ENCODE results near the gene CDC42SE2. TPM values are rescaled to one million over a fixed set of nuclear protein-coding genes. Genes with fewer than 3 reads are reported as not detected.

Gene CDC42SE2
- polyA plus RNA-seq, 1 donor from 2014 or later = 48.2 TPM

GRCh38 chr5:131286400-131286715, 22.5 kb downstream of the CDC42SE2 start:
- H3K9me2 ChIP-seq (ENCODE audit: insufficient read depth, low read length) = no peaks in the 10 kb centered on the region
- no peak overlapping the region for H3K4me2 ChIP-seq (ENCODE audit: low read length)
- H3F3A ChIP-seq (ENCODE audit: insufficient read depth, low read length, poor library complexity, severe bottlenecking) = no peaks in the 10 kb centered on the region
- TF ChIP-seq SMC3 (conservative IDR thresholded peaks at IDR 0.05; ENCODE audit: poor library complexity) (no peak), MXI1 (conservative IDR thresholded peaks at IDR 0.05; ENCODE audit: poor library complexity, severe bottlenecking) (no peak), REST (IDR thresholded peaks at IDR 0.05; ENCODE audit: borderline replicate concordance) (no peak), EZH2 (IDR thresholded peaks at IDR 0.05; ENCODE audit: borderline replicate concordance, insufficient read depth, low read length, poor library complexity, severe bottlenecking) (no peak)
- TF ChIP-seq, protein P1, sequence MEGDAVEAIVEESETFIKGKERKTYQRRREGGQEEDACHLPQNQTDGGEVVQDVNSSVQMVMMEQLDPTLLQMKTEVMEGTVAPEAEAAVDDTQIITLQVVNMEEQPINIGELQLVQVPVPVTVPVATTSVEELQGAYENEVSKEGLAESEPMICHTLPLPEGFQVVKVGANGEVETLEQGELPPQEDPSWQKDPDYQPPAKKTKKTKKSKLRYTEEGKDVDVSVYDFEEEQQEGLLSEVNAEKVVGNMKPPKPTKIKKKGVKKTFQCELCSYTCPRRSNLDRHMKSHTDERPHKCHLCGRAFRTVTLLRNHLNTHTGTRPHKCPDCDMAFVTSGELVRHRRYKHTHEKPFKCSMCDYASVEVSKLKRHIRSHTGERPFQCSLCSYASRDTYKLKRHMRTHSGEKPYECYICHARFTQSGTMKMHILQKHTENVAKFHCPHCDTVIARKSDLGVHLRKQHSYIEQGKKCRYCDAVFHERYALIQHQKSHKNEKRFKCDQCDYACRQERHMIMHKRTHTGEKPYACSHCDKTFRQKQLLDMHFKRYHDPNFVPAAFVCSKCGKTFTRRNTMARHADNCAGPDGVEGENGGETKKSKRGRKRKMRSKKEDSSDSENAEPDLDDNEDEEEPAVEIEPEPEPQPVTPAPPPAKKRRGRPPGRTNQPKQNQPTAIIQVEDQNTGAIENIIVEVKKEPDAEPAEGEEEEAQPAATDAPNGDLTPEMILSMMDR (IDR thresholded peaks at IDR 0.05; ENCODE audit: poor library complexity, severe bottlenecking) = no peak
- H3K27ac ChIP-seq (ENCODE audit: low read length) = no peak overlapping the region
- H3K79me2 ChIP-seq (replicated peaks; ENCODE audit: insufficient read depth, low read length) = peaks cover 42% of the 10 kb centered on the region
- no peaks in the 10 kb centered on the region for H3K27me3 ChIP-seq (ENCODE audit: insufficient read depth, low read depth, low read length)
- no peaks in the 10 kb centered on the region for H3K36me3 ChIP-seq (ENCODE audit: insufficient read depth, low read length)
- no peak overlapping the region for H3K9ac ChIP-seq (ENCODE audit: low read length)
- H2AFZ ChIP-seq (ENCODE audit: low read depth, low read length) = no peak overlapping the region
- no peaks in the 10 kb centered on the region for H4K20me1 ChIP-seq (ENCODE audit: insufficient read depth)
- H3K4me3 ChIP-seq (ENCODE audit: low read length) = no peak overlapping the region
- no peaks in the 10 kb centered on the region for H3K9me3 ChIP-seq (ENCODE audit: low read length)

- peaks cover 44% of the 10 kb centered on the region for H3K79me2 ChIP-seq (replicated peaks; ENCODE audit: insufficient read depth, low read length)
- H3F3A ChIP-seq (ENCODE audit: insufficient read depth, low read length, poor library complexity, severe bottlenecking) = no peaks in the 10 kb centered on the region
- H3K9me2 ChIP-seq (ENCODE audit: insufficient read depth, low read length) = no peaks in the 10 kb centered on the region
- no peaks in the 10 kb centered on the region for H4K20me1 ChIP-seq (ENCODE audit: insufficient read depth)
- H3K9ac ChIP-seq (ENCODE audit: low read length) = no peak overlapping the region
- no peaks in the 10 kb centered on the region for H3K9me3 ChIP-seq (ENCODE audit: low read length)
- no peak overlapping the region for H3K4me2 ChIP-seq (ENCODE audit: low read length)
- H3K27ac ChIP-seq (ENCODE audit: low read length) = no peak overlapping the region
- TF ChIP-seq SMC3 (conservative IDR thresholded peaks at IDR 0.05; ENCODE audit: poor library complexity) (no peak), TAF1 (IDR thresholded peaks at IDR 0.05; ENCODE audit: low read depth) (no peak), POLR2AphosphoS5 (IDR thresholded peaks at IDR 0.05) (no peak), EP300 (conservative IDR thresholded peaks at IDR 0.05; ENCODE audit: poor library complexity, severe bottlenecking) (no peak), RAD21 (conservative IDR thresholded peaks at IDR 0.05) (no peak), MXI1 (conservative IDR thresholded peaks at IDR 0.05; ENCODE audit: poor library complexity, severe bottlenecking) (no peak), REST (IDR thresholded peaks at IDR 0.05; ENCODE audit: borderline replicate concordance) (no peak), EZH2 (IDR thresholded peaks at IDR 0.05; ENCODE audit: borderline replicate concordance, insufficient read depth, low read length, poor library complexity, severe bottlenecking) (no peak)
- TF ChIP-seq, protein P1 (IDR thresholded peaks at IDR 0.05; ENCODE audit: poor library complexity, severe bottlenecking) = no peak
- H2AFZ ChIP-seq (ENCODE audit: low read depth, low read length) = no peak overlapping the region
- H3K4me3 ChIP-seq (ENCODE audit: low read length) = no peak overlapping the region
- H3K27me3 ChIP-seq (ENCODE audit: insufficient read depth, low read depth, low read length) = no peaks in the 10 kb centered on the region
- no peaks in the 10 kb centered on the region for H3K36me3 ChIP-seq (ENCODE audit: insufficient read depth, low read length)
Measured at GRCh38 chr5:131288328-131288727, 24.5 kb downstream of the CDC42SE2 start.

Measured in neural cell (in vitro differentiated cells).